Hepatic stellate cell (primary cell): ENCODE measurements around the gene NRG4.
"Not testable (repeated sequence)": the region's sequence is repeated elsewhere in the genome, so short reads cannot be mapped to it uniquely, and the experiment has no call there.

Source experiments
- DNase-seq: peaks from one replicate; pipeline ENCODE4 v3.0.0; 2011; ENCODE audit warnings: low spot score

NRG4 gene

DNA sequence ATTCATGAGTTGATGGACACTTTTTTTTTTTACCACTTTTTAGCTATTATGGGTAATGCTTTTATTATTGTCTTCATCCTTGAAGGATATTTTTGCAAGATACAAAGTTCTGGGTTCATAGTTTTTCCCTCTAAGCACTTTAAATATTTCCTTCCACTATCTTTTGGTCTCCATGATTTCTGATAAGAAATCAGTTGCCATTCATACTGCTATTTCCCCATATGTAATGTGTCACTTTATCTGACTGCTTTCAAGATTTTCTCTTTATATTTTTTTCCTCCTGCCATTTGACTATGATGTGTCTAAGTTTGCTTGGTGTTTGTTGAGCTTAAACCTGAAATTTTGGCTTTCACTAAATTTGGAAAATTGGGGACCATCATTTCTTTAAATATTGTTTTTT, 19.3 kb downstream of the NRG4 start:
- DNase-seq: no peak

DNA sequence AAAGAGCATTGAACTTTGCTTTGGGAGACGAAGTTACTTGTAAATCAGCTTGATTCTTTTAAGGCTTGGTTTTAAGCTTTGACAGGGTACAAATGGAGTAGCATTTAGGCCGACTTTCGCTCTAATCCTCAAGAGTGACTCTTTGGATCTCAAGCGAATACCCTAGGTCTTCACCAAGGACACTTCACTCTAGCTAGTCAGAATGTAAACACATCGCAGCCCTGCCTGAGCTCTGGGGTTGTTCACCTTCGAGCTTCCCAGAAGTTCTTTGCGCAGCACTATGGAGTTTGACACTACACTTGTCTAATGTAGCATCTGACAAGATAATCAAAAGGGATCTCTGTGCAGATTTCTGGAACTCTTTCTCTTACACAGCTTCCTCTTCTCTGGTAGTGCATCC, 22.3 kb downstream of the NRG4 start:
- DNase-seq: no peak

DNA sequence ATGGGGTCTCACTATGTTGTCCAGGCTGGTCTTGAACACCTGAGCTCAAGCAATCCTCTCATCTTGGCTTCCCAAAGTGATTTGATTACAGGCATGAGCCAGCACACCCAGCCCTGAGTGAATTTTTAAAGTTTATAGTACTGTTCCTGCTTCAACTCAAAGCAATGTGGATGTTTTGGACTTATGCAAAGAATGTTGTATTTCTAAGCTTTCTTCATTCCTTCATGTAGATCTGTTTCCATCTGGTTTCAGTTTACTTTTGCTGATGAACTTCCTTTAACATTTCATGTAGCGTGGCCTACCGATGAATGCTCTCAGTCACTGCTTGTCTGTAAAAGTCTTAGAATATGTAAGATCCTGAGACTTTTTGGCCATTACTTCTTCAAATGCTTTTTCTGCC, 23.2 kb downstream of the NRG4 start:
- DNase-seq: no peak

DNA sequence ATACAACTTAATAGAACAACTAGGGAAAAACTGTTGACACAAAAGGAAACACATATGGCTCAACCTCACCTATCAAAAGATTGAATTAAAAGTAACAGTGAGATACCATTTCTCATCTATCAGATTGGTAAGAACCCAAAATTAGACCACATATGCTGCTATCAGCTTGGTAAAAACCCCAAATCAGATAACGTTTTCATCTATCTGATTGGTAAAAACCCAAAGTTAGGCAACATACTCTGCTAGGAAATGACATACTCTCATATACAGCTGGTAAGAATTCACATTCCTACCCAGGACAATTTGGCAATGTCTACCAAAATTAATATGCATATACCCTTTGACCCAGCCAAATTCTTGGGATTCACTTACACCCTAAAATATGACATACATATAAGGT, 26.3 kb downstream of the NRG4 start:
- DNase-seq: no peak

DNA sequence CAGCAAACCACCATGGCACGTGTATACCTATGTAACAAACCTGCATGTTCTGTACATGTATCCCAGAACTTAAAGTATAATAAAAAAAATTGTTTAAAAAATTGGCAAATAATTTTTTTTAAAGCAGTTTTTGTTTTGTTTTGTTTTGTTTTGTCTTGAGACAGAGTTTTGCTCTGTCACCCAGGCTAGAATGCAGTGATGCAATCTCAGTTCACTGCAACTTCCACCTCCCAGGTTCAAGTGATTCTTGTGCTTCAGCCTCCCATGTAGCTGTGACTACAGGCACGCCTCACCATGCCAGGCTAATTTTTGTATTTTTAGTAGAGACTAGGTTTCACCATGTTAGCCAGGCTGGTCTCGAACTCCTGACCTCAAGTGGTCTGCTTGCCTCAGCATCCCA, 27.5 kb downstream of the NRG4 start:
- DNase-seq: not testable (repeated sequence)

DNA sequence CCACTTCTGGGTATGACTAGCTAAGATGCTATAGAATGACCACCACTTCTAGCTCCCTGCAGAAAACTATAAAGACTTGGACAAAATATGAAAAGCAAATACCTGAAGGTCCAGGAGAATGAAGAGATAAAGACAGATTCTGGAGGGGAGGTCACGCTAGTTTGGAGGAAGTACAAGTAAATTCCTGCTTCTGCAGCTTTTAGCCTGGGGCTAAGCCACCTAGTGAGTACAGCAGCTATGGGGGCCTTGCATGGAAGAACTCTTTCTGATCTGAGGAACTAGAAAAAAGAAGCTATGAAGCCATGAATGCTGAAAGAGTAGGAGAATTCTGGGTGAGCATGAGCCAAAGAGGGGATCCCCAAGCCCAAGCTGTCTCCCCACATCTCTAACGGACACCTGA, 29.8 kb downstream of the NRG4 start:
- no peak for DNase-seq

DNA sequence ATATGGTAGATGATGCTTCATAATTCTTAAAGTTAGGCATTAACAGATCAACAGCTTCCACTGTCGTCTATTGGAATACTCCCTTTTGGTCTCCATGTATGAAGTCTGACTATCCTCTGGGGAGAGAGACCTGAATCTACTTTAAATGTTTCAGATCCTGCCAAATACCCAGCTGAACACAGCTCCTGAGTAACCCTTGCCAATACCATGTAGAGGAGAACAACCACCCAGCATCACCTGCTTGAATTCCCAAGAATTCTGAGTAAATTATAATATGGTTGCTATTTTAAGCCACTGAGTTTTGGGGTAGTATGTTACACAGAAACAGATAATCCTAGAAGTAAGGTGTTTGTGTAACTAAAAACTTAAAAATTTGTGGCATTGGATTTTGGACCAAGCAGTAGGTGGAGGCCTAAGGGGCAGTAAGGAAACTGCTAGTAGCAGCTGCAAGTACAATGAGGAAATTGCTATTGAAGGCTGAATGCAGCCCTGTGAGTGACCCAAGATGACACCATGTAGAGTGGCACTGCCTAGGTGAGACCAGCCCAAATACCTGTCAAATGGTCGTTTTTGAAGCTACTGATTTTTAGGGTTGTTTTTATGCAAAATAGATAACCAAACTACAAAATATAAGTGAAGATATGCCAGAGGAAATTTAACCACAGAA, 30.9 kb downstream of the NRG4 start:
- DNase-seq: no peak

DNA sequence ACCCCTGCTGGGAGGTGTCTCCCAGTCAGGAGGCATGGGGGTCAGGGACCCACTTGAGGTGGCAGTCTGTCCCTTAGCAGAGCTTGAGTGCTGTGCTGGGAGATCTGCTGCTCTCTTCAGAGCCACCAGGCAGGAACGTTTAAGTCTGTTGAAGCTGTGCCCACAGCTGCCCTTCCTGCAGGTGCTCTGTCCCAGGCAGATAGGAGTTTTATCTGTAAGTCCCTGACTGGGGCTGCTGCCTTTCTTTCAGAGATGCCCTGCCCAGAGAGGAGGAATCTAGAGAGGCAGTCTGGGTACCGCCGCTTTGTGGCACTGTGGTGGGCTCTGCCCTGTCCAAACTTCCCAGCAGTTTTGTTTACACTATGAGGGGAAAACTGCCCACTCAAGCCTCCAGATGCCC, 35.5 kb downstream of the NRG4 start:
- DNase-seq: not testable (repeated sequence)

DNA sequence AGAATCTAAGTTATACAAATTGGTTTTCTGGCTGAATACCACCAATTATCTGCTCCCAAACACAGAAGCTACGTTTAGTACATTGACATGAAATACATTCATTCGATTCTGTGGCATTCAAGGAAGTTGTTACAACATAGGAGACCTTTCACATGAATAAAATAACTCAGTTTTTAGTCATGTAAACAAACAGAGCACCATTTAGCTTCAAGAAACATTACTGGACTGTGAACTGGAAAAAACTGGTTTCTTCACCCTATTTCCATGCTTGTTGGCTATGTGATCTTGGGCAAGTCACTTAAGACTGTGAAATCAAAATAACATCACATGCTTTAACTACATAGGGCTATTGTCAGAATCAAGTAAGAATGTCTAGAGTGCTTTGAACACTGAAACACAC, 46.2 kb downstream of the NRG4 start:
- no peak for DNase-seq

DNA sequence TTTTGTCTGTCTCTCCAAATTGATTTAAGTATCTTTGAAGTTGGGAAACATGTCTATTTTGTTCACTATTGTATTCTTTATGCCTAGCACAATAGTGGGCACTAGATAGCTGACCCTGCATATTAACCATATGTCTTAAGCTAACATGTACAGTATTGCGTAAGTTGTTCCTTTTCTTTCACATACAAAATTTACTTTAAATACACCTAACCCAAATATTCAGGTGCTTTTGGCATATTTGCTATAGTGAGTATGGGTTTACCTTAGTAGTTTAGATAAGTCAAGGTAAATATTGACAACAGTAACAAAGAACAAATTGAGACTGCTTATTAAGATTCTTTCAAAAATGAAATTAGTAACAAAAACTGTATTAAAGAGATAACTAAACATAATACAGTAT, 50.9 kb downstream of the NRG4 start:
- DNase-seq: no peak

DNA sequence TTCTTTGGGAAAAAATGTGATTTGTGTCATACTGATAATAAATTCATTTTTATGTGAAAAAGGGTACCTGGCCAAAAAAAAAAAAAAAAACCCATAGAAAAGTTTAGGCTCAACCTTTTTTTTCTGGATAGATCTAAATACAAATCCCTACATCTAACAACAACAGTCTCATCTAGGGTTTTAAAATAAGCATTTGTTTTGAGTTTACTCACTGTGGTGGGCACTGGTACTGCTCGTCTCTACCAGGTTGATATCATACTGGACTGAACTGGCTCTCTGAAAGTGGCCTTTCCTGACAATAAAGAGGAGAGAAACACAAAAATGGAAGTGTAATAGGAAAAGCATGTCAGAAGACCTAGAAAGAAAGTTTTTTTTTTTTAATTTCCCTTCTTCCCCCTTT, 56.5 kb downstream of the NRG4 start:
- no peak for DNase-seq

DNA sequence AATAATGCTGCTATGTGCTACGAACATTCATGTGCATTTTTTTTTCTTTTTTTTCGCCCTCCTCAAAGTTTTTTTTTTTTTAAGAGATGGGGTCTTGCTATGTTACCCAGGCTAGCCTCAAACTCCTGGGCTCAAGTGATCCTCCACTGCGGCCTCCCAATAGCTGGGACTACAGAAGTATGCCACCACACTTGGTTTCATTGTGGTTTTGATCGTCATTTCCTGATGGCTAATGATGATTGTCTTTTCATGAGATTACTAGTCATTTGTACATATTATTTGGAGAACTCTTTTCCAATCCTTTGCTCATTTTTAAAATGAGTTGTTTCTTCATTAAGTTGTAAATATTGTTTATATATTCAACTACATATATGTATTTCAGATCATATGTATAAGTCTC, 59.7 kb downstream of the NRG4 start:
- no peak for DNase-seq

DNA sequence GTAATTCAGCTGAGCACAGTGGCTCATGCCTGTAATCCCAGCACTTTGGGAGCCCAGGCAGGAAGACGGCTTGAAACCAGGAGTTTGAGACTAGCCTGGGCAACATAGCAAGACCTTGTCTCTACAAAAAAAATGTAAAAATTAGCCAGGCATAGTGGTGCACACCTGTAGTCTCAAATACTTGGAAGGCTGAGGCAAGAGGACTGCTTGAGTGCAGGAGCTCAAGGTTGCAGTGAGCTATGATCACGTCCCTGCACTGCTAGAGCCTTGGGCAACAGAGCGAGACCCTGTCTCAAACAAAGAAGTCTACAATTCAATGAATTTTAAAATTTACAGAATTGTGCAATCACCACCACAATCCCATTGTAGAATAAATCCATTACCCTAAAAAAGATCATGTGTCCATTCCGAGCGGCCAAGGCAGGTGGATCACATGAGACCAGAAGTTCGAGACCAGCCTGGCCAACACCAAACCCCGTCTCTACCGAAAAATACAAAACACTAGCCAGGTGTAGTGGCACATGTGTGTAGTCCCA, 63.4 kb downstream of the NRG4 start:
- no peak for DNase-seq

DNA sequence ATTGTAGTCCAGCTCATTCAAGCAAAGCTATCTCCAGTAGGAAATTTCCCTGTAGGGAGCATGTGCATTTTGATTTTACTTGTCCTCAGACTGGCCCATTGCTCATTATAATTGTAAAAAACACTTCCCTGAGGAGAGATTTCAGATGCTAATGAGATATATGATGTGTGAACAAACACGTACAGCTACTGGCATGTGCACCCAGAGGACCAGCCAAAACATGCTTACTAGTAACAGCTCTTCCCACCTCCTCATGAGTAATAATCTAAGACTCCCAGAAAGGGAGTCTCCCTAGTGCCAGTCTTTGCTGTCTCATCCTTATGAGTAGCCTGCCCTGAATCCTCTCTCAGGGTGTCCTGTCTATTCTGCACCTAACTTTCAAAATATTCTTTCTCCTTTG, 65.1 kb downstream of the NRG4 start:
- DNase-seq: no peak

DNA sequence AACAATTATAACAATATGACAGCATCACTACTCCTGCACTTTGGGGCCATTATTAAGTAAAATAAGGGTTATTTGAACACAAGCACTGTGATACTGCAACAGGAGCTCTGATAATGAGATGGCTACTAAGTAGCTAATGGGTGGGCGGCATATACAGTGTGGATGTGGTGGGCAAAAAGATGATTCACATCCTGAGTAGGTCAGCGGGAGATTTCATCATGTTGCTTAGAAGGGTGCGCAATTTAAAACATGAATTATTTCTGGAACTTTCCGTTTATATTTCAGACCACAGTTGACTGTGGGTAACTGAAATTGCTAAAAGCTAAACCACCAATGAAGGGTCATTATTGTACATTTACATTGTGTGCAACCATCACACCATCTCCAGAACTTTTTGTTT, 66.3 kb downstream of the NRG4 start:
- no peak for DNase-seq

DNA sequence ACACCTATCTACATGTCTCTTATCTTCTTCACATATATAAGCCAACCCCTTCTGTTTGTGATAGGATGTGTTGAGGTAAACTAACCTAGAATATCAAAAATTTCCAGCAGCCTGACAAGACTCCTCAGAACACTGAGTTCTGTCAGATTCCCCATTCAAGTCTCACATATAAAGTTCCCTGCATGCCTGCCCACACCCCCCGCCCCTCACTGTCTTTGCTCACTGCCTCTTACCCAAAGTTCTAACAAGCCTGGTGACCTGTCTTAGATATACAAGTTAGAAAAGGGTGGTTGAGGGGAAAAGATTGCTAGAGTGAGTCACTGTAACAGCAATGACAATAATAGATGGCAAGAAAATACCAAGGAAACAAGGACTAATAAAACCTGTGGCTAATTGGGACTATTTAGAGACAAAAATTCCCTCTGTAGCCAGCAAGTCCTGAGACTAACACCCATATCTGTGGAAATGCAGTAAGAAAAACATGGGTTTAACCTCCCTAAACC, 68.5 kb downstream of the NRG4 start:
- DNase-seq: no peak

DNA sequence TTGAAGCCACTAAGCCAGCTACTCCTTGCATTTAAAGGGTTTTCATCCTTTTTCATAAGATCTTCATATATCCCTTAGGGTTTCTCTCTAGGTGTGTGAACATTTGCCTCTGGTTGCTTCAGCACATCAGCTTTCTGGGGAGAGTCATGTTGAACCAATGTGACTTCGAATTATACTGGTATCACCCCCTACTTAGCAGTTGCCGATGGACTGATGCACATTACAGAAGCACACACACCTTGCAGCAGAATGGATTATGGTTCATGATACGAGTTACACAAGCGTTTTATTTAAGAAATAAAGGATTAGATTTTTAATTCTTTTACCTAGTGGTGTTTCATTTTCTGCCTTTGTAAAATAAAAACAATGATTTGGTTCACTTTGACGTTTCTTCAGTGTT, 69.0 kb downstream of the NRG4 start:
- no peak for DNase-seq

DNA sequence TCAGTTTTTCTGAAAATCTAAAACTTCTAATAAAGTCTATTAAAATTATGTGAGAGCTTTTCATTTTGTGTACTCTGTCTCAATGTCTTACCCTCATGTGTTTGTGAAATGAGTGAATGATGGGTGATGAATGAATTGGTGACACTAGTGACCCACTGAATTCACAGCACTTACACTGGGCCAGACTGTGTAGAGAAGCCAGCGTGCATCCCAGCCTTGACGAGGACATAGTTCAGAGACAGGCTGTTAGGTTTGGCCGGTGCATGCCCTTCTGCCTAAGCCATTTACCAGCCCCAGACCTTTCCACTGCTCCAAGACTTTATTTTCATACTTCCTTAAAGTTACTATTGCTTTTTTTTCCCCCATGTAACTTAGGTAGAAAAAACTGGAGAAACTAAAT, 69.8 kb downstream of the NRG4 start:
- no peak for DNase-seq

DNA sequence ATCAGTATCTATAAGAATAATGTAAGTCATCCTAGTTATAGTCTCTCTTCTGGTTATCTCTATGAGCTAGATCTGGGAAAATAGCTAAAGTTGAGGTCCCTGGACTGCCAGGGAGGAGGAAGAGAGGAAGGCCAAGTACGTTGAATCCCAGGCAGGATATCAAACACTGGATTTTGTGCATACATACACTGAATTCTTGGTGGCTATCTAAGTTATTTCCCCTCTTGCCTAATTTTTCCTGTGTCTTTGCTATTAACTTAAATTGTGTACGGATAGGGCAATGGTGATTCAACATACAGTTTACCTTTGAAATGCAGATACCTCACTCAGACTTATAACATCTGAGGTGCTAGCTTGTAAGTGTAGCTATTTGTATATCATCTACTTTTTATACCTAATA, 81.4 kb downstream of the NRG4 start:
- no peak for DNase-seq

DNA sequence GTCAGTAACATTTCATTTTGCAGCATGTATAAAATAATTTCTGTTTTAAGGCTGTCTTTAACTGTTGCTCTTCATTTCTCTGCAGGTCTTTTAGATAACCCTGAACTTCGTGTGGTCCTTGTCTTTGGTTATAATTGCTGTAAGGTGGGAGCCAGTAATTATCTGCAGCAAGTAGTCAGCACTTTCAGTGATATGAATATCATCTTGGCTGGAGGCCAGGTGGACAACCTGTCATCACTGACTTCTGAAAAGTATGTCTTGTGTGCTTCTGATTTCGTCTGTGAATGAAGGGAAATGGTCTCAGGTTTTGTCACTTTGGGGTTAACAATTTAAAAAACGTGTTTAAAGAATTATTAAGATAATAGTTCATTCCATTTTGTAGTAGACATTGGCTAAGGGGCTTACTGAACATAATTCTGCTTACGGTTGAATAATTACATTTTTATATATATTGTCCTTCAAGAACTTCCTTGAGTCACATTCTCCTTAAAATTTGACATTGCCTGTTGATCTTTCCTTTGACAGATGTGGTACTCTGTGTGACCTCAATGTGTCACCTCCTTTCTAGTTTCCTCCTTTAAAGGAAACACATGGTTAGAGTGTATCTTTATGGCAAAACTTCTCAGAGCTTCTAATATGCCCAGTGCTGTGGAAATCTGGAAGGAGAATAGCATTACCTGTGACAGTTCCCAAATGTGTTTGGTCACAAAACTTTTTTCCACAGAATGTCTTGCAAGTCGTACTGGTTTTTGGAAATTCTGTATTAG, 82.2 kb downstream of the NRG4 start:
- DNase-seq: no peak

DNA sequence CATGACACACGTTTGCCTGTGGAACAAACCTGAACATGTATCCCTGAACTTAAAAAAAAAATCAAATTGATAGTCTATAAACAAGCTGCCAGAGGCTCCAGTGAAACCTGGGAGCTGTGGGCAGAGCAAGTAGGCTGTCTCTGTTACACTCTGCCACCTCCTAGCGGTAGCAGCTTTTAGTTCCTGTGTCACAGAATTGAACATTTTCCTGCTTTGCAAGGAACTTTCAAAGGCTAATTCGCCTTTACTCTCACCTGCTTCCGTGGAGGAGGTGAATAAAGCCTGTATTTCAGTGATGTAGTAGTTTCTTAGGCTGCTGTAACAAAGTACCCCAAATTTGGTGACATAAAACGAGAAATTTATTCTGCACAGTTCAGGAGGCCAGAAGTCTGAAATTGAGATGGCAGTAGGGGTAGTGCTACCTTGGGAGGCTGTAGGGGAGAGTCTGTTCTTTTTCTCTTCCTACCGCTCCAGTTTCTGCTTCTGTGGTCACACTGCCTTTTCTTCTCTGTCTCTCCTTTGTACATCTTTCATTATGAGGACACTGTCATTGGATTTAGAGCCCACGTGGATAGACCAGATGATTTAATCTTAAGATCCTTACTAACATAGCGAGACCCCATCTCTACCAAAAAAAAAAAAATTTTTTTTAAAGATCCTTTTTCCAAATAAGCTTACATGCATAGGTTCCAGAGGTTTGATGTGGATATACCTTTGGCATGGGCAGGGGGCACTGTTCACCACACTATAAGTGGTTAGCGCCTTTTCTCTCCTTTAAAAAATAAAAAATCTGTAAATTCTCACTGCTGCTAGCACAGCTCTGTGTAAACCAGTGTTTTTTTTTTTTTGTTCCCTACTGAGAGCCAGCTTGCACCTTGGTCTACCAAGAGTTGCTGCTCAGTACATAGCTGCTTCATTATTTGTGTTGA, 83.3 kb downstream of the NRG4 start:
- DNase-seq: no peak

DNA sequence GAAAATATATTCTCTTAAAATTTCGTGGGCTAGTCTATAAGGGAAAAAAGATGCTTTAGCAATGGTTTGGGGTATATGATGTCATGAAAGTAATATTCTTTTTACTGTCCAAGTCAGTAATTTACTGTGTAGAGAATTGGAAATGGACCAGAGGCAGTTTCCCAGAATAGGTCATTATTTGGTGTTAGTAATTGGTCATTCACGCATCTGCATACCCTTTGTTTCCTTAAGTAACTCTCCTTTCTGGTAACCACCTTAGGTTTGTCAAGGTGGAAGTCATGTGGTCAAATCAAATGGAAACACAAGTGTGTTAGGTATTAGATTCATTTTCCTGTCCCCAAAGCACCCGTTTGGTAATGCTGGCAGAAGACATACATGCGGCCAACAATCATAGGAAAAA, 84.6 kb downstream of the NRG4 start:
- DNase-seq: no peak

DNA sequence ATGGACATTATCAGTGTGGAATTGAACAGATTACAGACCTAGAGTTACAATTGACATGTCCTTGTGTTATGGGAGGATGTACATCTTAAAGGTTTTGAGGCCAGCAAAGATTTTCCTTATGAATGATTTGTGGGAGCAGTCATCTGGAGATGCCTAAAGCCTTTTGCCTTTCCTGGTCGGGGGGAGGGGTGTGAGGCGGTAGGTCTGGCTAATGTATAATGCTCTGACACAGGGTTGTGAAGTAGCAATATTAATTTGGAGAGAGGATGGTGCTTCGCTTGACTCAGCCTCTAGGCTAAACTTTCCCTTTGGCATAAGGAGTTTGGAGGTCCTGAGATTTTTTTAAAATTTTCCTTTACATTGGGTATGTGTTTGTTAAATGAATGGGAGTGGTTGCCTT, 85.3 kb downstream of the NRG4 start:
- no peak for DNase-seq
